ENCODE results near the gene NEU1.
"Not testable (repeated sequence)": the region's sequence is repeated elsewhere in the genome, so short reads cannot be mapped to it uniquely, and the experiment has no call there.

- TF ChIP-seq, protein P1, sequence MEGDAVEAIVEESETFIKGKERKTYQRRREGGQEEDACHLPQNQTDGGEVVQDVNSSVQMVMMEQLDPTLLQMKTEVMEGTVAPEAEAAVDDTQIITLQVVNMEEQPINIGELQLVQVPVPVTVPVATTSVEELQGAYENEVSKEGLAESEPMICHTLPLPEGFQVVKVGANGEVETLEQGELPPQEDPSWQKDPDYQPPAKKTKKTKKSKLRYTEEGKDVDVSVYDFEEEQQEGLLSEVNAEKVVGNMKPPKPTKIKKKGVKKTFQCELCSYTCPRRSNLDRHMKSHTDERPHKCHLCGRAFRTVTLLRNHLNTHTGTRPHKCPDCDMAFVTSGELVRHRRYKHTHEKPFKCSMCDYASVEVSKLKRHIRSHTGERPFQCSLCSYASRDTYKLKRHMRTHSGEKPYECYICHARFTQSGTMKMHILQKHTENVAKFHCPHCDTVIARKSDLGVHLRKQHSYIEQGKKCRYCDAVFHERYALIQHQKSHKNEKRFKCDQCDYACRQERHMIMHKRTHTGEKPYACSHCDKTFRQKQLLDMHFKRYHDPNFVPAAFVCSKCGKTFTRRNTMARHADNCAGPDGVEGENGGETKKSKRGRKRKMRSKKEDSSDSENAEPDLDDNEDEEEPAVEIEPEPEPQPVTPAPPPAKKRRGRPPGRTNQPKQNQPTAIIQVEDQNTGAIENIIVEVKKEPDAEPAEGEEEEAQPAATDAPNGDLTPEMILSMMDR (IDR thresholded peaks at IDR 0.05) = not testable (repeated sequence)
- TF ChIP-seq SMC3 (IDR thresholded peaks at IDR 0.05; ENCODE audit: low read depth, low read length); POLR2AphosphoS5 (IDR thresholded peaks at IDR 0.05; ENCODE audit: low read depth, low read length); NFIC (IDR thresholded peaks at IDR 0.05; ENCODE audit: borderline replicate concordance): not testable (repeated sequence)
Measured at GRCh38 chr6:31864123-31864562, 1.5 kb upstream of the NEU1 start.
